Measurements from ENCODE around the gene FAM53A.

The FAM53A gene

DNA sequence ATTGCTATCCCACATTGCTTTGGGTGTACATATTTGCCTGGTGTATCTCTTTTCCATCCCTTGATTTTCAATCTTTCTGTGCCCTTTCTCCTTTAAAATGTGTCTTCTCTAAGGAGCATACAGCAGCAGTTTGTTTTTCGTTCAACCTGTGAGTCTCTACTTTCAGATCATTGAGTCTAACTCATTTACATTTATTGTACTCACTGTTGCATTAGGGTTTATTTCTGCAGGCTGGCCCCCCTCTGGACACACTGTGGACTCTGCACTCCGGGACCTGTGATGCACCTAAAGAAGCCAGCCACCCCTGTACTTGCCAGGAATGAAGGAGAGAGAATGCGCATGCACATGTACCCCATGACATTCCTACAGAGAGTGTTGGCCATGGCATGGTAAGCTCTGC lies 93.0 kb downstream of the FAM53A start:
- DNase-seq (ENCODE audit: low spot score): no peak

DNA sequence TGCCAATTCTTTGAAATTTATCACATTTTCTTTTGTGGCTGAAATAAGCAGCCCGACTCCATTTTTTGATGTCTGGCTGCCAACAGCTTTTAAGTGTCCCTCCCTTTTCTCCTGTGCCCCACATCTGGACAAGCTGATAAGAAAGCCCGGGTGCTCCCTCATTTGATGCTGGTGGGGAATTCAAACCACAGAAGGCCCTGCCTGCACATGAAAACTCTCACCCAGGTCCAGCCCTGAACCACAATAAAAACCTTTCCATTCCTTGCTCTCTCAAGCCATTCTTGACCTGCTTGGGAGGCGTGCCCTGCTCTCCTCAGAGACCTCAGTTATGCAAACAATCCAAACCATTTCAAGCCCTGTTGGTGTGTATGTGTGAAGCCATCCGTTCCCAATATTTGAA lies 93.9 kb downstream of the FAM53A start:
- no peak for DNase-seq (ENCODE audit: low spot score)
